Midbrain (tissue), 1 donor: ENCODE measurements around the gene SPINK9.

Experiments used
- DNase-seq: peaks from one replicate; lab custom pipeline; 2025; lab: John Stamatoyannopoulos, UW

Gene SPINK9

GRCh38 chr5:148368299-148368698, 32.9 kb downstream of the SPINK9 start:
- no peak for DNase-seq

GRCh38 chr5:148372166-148372725, 36.9 kb downstream of the SPINK9 start:
- DNase-seq = no peak

- no peak for DNase-seq
Observed at GRCh38 chr5:148372893-148373292, 37.5 kb downstream of the SPINK9 start.

- DNase-seq = peak; percentile 44
Observed at GRCh38 chr5:148374690-148375360, 39.5 kb downstream of the SPINK9 start.

- no peak for DNase-seq
Observed at GRCh38 chr5:148376198-148376597, 40.8 kb downstream of the SPINK9 start.

- DNase-seq = no peak
Observed at GRCh38 chr5:148378670-148379069, 43.3 kb downstream of the SPINK9 start.

GRCh38 chr5:148379340-148379739, 44.0 kb downstream of the SPINK9 start:
- no peak for DNase-seq

GRCh38 chr5:148381906-148382305, 46.5 kb downstream of the SPINK9 start:
- no peak for DNase-seq

- peak; percentile 39 for DNase-seq
Observed at GRCh38 chr5:148382961-148383360, 47.6 kb downstream of the SPINK9 start.

- peak; percentile 95 for DNase-seq
Observed at GRCh38 chr5:148383564-148384379, 48.4 kb downstream of the SPINK9 start, which contains the start of gene FBXO38. Gene FBXO38 (plus strand): TSS chr5:148383958. CDS start chr5:148394777, 10,819 bp downstream.

GRCh38 chr5:148384380-148384737, 49.0 kb downstream of the SPINK9 start:
- no peak for DNase-seq

- DNase-seq = no peak
Observed at GRCh38 chr5:148385094-148385493, 49.7 kb downstream of the SPINK9 start.

- DNase-seq = no peak
Observed at GRCh38 chr5:148386041-148386440, 50.7 kb downstream of the SPINK9 start.

GRCh38 chr5:148387325-148387724, 52.0 kb downstream of the SPINK9 start:
- DNase-seq = no peak

- DNase-seq = no peak
Observed at GRCh38 chr5:148388696-148389095, 53.3 kb downstream of the SPINK9 start.
